SK-N-SH (cell line): ENCODE data around the gene OR6B1. TPM values are rescaled to one million over a fixed set of nuclear protein-coding genes. Genes with fewer than 3 reads are reported as not detected.

Experiments used
- CTCF ChIA-PET: fragments of 300-600, 350-600 bp; formaldehyde crosslinking; extraction: SDS; loops from one replicate; lab custom pipeline; 2021; lab: Yijun Ruan, JAX
- POLR2A ChIA-PET: fragments of 350-600 bp; sonication (Branson Sonifier 250); formaldehyde crosslinking; extraction: SDS; loops from one replicate; lab custom pipeline; 2020; ENCODE audit warnings: antibody characterized with exemption, inconsistent platforms; lab: Yijun Ruan, JAX
- DNase-seq: peaks from one replicate; pipeline ENCODE4 v3.0.0; 2012
- H2AFZ ChIP-seq: fragments of 200-600 bp; sonication (generic); 2 replicates; pipeline ENCODE4 v1.8.1; 2016; ENCODE audit warnings: antibody characterized with exemption, mild to moderate bottlenecking, low read depth
- H3F3A ChIP-seq: fragments of 200-600 bp; sonication (generic); replicated peaks from 2 replicates; pipeline ENCODE3; 2016; ENCODE audit warnings: antibody characterized with exemption, mild to moderate bottlenecking; ENCODE audit not compliant: insufficient read depth
- H3K27ac ChIP-seq, 2 experiments: fragments of 200-500 bp in 1 of 2; fragments of 200-600 bp in 1 of 2; sonication (Bioruptor generic) in 1 of 2; sonication (generic), shearing (Covaris generic) in 1 of 2; 2 replicates each; pipeline versions ENCODE4 v1.5.1 to v1.6.1; 2014 to 2016; ENCODE audit warnings: low read depth in 2 of 2, inconsistent platforms in 1 of 2, low read length in 1 of 2, mild to moderate bottlenecking in 1 of 2, mixed read lengths in 1 of 2
- H3K27me3 ChIP-seq: fragments of 200-600 bp; sonication (generic), shearing (Covaris generic); 2 replicates; pipeline ENCODE4 v1.6.1; 2016; ENCODE audit warnings: mixed run types; ENCODE audit not compliant: insufficient read depth
- H3K36me3 ChIP-seq, 2 experiments: fragments of 200-500 bp in 1 of 2; fragments of 200-600 bp in 1 of 2; sonication (Bioruptor generic) in 1 of 2; sonication (generic) in 1 of 2; replicated peaks in 1 of 2; 2 replicates each; pipeline versions ENCODE3 to v1.5.1; 2014 to 2016; ENCODE audit warnings: low read length in 1 of 2, mild to moderate bottlenecking in 1 of 2; ENCODE audit not compliant: insufficient read depth in 2 of 2, control insufficient read depth in 1 of 2
- H3K4me1 ChIP-seq, 2 experiments: fragments of 200-500 bp in 1 of 2; fragments of 200-600 bp in 1 of 2; sonication (Bioruptor generic) in 1 of 2; sonication (generic), shearing (Covaris generic) in 1 of 2; 2 replicates each; pipeline versions ENCODE4 v1.5.1 to v1.6.1; 2014 to 2016; ENCODE audit warnings: low read depth in 1 of 2, low read length in 1 of 2, mixed run types in 1 of 2; ENCODE audit not compliant: insufficient read depth in 2 of 2, control insufficient read depth in 1 of 2
- H3K4me2 ChIP-seq: fragments of 200-600 bp; sonication (generic), shearing (Covaris generic); 2 replicates; pipeline ENCODE4 v1.6.1; 2017; ENCODE audit warnings: mixed run types
- H3K4me3 ChIP-seq, 2 experiments: fragments of 200-500 bp in 1 of 2; fragments of 200-600 bp in 1 of 2; sonication (Bioruptor generic) in 1 of 2; sonication (generic), shearing (Covaris generic) in 1 of 2; 2 replicates each; pipeline versions ENCODE4 v1.5.1 to v1.8.1; 2014 to 2016; ENCODE audit warnings: low read depth in 2 of 2, inconsistent platforms in 1 of 2, low read length in 1 of 2, mild to moderate bottlenecking in 1 of 2, mixed read lengths in 1 of 2, moderate library complexity in 1 of 2
- H3K79me2 ChIP-seq: fragments of 200-600 bp; sonication (generic); 2 replicates; pipeline ENCODE4 v1.8.1; 2017; ENCODE audit warnings: mild to moderate bottlenecking; ENCODE audit not compliant: insufficient read depth
- H3K9ac ChIP-seq: fragments of 200-600 bp; sonication (generic); 2 replicates; pipeline ENCODE4 v1.6.1; 2017; ENCODE audit warnings: mixed run types
- H3K9me2 ChIP-seq: fragments of 200-600 bp; sonication (generic); 2 replicates; pipeline ENCODE4 v1.6.1; 2017; ENCODE audit warnings: mixed run types
- H3K9me3 ChIP-seq: fragments of 200-600 bp; sonication (generic); 2 replicates; pipeline ENCODE4 v1.6.1; 2017; ENCODE audit warnings: mixed run types, mild to moderate bottlenecking, moderate library complexity
- H4K20me1 ChIP-seq: fragments of 200-600 bp; sonication (generic); 2 replicates; pipeline ENCODE4 v1.6.1; 2017; ENCODE audit warnings: mild to moderate bottlenecking, mixed run types; ENCODE audit not compliant: insufficient read depth
- CHD2 ChIP-seq: fragments of 150-350 bp; IDR thresholded peaks from 2 replicates; pipeline ENCODE4 v1.6.1; 2018; ENCODE audit warnings: low read length; ENCODE audit not compliant: partially characterized antibody
- CTCF ChIP-seq: fragments of 200-600 bp; sonication (generic); IDR thresholded peaks from 2 replicates; pipeline ENCODE4 v1.6.1; 2017; ENCODE audit warnings: antibody characterized with exemption, mild to moderate bottlenecking, moderate library complexity
- ELF1 ChIP-seq: IDR thresholded peaks from 2 replicates; pipeline ENCODE4 v1.4.0; 2012
- EP300 ChIP-seq, 2 experiments: IDR thresholded peaks; 2 replicates each; pipeline versions ENCODE4 v1.4.0 to v1.6.1; 2012; ENCODE audit warnings: borderline replicate concordance in 1 of 2, low read depth in 1 of 2, low read length in 1 of 2
- FOSL2 ChIP-seq: IDR thresholded peaks from 2 replicates; pipeline ENCODE4 v1.4.0; 2012; ENCODE audit warnings: low read depth, mild to moderate bottlenecking, moderate library complexity, borderline replicate concordance
- FOXJ3 ChIP-seq: sonication (generic); formaldehyde crosslinking; IDR thresholded peaks from 2 replicates; pipeline ENCODE4 v1.5.1; 2020; ENCODE audit warnings: mild to moderate bottlenecking, missing genetic modification reagents
- GABPA ChIP-seq: IDR thresholded peaks from 2 replicates; pipeline ENCODE4 v1.4.0; 2012; ENCODE audit warnings: low read depth, mild to moderate bottlenecking
- IRF3 ChIP-seq: fragments of 150-350 bp; IDR thresholded peaks from 2 replicates; pipeline ENCODE4 v1.6.1; 2016; ENCODE audit warnings: mild to moderate bottlenecking, low read depth, low read length
- JUND ChIP-seq: IDR thresholded peaks from 2 replicates; pipeline ENCODE4 v1.4.0; 2012
- MEF2A ChIP-seq: IDR thresholded peaks from 2 replicates; pipeline ENCODE4 v1.4.0; 2012; ENCODE audit warnings: low read depth, borderline replicate concordance
- POLR2AphosphoS5 ChIP-seq: IDR thresholded peaks from 2 replicates; pipeline ENCODE4 v1.6.1; 2012; ENCODE audit warnings: low read depth, low read length
- SIN3A ChIP-seq: IDR thresholded peaks from 2 replicates; pipeline ENCODE4 v1.6.1; 2012; ENCODE audit warnings: low read depth, mild to moderate bottlenecking, low read length, moderate library complexity, borderline replicate concordance
- SMC3 ChIP-seq: IDR thresholded peaks from 2 replicates; pipeline ENCODE4 v1.6.1; 2012; ENCODE audit warnings: low read depth, low read length, improper control_type of control experiment
- WGBS: methylation state at CpG from one replicate; pipeline ENCODE4 v1.1.6; 2017; ENCODE audit warnings: low lambda C conversion rate; 5-methylcytosine and 5-hydroxymethylcytosine counted together
- polyA plus RNA-seq, 3 experiments: library from polyadenylated mRNA; depleted of rRNA; stranded (reverse); fragments of >200 nt; gene quantifications; 2 replicates each; pipeline ENCODE4 v1.2.3, GENCODE V29; 2012
- TF ChIP-seq, protein P1 (sequence below): IDR thresholded peaks from 2 replicates; pipeline ENCODE4 v1.6.1; 2012; ENCODE audit warnings: mild to moderate bottlenecking, low read depth, low read length, moderate library complexity
- TF ChIP-seq, protein P2 (sequence below): IDR thresholded peaks from 2 replicates; pipeline ENCODE4; 2012
- TF ChIP-seq, protein P3 (sequence below): IDR thresholded peaks from 2 replicates; pipeline ENCODE4 v1.4.0; 2012; ENCODE audit warnings: low read depth, borderline replicate concordance

Gene OR6B1
- polyA plus RNA-seq (2012; rRNA removed), result not detected in 2 replicates
- polyA plus RNA-seq (2012; cell fraction: cytosol; rRNA removed), result not detected in 2 replicates
- polyA plus RNA-seq (2012; cell fraction: nucleus; rRNA removed), result not detected in 2 replicates

DNA sequence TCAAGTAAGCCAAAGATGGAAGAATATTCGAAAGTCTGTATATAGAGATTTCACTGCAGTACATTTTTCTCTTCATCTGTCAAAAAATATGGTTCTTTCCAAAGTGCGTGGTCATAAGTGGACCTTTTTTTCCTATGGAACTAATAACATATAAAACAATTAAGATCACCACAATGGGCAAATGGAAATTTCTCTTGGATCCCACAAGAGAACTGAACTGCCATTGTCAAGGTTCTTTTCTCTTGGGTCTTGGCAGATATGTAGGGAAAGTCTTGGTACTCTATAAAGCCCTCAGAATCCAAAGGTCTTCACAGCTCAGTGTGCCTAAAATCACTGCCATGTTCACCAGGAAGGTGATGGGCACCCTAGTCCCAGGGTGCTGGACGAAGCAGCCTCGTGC is at the start of gene OR6B1:
Gene OR6B1, plus strand, starts transcription at position 301 of the 400 bp plus-strand sequence. CDS start 3,677 bp downstream, outside the sequence.
- Histone ChIP-seq H4K20me1 (no peaks in the 10 kb centered on the region), H3K9me3 (no peaks in the 10 kb centered on the region), H3K4me3 (no peak within 1 kb of the TSS), H3K27me3 (peaks cover 10% of the 10 kb centered on the region; the same call in 1 of the 2 replicates), H3K27ac (no peak within 1 kb of the TSS), H3K4me2 (no peak within 1 kb of the TSS), H2AFZ (no peak within 1 kb of the TSS), H3F3A (no peaks in the 10 kb centered on the region), H3K79me2 (no peaks in the 10 kb centered on the region), H3K9me2 (no peaks in the 10 kb centered on the region), H3K4me1 (peaks cover 0 to 3% of the 10 kb centered on the region in 2 experiments; a peak in 1 of 4 replicates), H3K9ac (no peak within 1 kb of the TSS), H3K36me3 (no peaks in the 10 kb centered on the region)
- CTCF ChIA-PET, result no interaction called here
- no peak for DNase-seq
- 8% methylated on average over 4 of the region's 4 CpGs for WGBS
- POLR2A ChIA-PET, result no interaction called here
- TF ChIP-seq CHD2 (no peak), POLR2AphosphoS5 (no peak), FOSL2 (no peak), IRF3 (no peak), GABPA (no peak), SIN3A (no peak), CTCF (no peak), JUND (no peak), EP300 (IDR thresholded peaks at IDR 0.05; ENCODE audit: borderline replicate concordance in 1 of 2, low read depth in 1 of 2, low read length in 1 of 2) (no peak), MEF2A (no peak), ELF1 (no peak), SMC3 (no peak), FOXJ3 (CRISPR knock-in tag) (no peak)
- TF ChIP-seq, protein P1, sequence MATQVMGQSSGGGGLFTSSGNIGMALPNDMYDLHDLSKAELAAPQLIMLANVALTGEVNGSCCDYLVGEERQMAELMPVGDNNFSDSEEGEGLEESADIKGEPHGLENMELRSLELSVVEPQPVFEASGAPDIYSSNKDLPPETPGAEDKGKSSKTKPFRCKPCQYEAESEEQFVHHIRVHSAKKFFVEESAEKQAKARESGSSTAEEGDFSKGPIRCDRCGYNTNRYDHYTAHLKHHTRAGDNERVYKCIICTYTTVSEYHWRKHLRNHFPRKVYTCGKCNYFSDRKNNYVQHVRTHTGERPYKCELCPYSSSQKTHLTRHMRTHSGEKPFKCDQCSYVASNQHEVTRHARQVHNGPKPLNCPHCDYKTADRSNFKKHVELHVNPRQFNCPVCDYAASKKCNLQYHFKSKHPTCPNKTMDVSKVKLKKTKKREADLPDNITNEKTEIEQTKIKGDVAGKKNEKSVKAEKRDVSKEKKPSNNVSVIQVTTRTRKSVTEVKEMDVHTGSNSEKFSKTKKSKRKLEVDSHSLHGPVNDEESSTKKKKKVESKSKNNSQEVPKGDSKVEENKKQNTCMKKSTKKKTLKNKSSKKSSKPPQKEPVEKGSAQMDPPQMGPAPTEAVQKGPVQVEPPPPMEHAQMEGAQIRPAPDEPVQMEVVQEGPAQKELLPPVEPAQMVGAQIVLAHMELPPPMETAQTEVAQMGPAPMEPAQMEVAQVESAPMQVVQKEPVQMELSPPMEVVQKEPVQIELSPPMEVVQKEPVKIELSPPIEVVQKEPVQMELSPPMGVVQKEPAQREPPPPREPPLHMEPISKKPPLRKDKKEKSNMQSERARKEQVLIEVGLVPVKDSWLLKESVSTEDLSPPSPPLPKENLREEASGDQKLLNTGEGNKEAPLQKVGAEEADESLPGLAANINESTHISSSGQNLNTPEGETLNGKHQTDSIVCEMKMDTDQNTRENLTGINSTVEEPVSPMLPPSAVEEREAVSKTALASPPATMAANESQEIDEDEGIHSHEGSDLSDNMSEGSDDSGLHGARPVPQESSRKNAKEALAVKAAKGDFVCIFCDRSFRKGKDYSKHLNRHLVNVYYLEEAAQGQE, result no peak
- TF ChIP-seq, protein P2, sequence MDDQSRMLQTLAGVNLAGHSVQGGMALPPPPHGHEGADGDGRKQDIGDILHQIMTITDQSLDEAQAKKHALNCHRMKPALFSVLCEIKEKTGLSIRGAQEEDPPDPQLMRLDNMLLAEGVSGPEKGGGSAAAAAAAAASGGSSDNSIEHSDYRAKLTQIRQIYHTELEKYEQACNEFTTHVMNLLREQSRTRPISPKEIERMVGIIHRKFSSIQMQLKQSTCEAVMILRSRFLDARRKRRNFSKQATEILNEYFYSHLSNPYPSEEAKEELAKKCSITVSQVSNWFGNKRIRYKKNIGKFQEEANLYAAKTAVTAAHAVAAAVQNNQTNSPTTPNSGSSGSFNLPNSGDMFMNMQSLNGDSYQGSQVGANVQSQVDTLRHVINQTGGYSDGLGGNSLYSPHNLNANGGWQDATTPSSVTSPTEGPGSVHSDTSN, result no peak
- TF ChIP-seq, protein P3, sequence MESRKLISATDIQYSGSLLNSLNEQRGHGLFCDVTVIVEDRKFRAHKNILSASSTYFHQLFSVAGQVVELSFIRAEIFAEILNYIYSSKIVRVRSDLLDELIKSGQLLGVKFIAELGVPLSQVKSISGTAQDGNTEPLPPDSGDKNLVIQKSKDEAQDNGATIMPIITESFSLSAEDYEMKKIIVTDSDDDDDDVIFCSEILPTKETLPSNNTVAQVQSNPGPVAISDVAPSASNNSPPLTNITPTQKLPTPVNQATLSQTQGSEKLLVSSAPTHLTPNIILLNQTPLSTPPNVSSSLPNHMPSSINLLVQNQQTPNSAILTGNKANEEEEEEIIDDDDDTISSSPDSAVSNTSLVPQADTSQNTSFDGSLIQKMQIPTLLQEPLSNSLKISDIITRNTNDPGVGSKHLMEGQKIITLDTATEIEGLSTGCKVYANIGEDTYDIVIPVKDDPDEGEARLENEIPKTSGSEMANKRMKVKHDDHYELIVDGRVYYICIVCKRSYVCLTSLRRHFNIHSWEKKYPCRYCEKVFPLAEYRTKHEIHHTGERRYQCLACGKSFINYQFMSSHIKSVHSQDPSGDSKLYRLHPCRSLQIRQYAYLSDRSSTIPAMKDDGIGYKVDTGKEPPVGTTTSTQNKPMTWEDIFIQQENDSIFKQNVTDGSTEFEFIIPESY, result no peak
